Measurements from ENCODE around the gene ZNF284.

DNA sequence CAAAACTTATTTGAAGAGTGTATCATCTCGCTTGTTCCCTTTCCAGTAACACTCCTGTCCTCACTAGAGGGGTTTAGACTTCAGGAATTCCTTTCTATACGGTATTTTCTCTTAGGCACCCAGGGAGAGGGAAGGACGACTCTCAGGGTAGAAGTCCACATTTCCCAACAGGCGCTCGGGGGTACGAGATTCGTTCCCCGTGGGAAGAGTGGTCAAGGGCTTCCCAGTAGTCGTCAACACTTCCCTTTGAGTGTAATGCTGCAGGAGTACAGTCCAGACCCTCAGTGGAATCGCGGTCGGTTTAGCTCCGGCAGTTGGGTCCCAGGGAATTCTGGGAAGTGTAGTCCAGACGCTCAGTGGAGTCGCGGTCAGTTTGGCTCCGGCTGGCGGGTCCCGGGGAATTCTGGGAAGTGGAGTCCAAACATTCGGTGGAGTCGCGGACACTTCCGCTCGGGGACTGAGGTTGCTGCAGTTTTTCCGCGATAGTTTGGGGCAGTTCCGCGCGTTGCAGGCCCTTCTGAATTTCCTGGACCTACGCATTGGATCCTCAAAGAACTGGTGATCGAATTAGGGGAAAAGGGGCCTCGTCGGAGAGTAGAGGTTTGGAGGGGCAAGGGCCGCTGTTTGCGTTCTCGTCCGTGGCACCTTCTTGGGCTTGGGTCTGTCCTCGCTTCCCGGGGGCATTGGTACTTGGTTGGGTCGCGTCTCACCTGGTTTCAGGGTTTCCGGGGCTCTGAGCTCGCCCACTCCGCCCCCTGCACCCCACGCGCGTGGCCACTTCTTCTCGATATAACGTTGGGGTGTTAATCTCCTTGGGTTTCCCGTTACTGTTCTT lies 22.2 kb downstream of the ZNF284 start, which contains the start of gene ZNF224:
- peak; percentile 22 for TF ChIP-seq POLR2A (IDR thresholded peaks at IDR 0.05)
- TF ChIP-seq, protein P1, sequence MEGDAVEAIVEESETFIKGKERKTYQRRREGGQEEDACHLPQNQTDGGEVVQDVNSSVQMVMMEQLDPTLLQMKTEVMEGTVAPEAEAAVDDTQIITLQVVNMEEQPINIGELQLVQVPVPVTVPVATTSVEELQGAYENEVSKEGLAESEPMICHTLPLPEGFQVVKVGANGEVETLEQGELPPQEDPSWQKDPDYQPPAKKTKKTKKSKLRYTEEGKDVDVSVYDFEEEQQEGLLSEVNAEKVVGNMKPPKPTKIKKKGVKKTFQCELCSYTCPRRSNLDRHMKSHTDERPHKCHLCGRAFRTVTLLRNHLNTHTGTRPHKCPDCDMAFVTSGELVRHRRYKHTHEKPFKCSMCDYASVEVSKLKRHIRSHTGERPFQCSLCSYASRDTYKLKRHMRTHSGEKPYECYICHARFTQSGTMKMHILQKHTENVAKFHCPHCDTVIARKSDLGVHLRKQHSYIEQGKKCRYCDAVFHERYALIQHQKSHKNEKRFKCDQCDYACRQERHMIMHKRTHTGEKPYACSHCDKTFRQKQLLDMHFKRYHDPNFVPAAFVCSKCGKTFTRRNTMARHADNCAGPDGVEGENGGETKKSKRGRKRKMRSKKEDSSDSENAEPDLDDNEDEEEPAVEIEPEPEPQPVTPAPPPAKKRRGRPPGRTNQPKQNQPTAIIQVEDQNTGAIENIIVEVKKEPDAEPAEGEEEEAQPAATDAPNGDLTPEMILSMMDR (IDR thresholded peaks at IDR 0.05) = no peak
